Measurements from ENCODE around the gene ZNF862.

ZNF862 gene

GRCh38 chr7:149806726-149807125 is 31.4 kb upstream of the ZNF862 start:
- no peak for TF ChIP-seq CTCF (IDR thresholded peaks at IDR 0.05; ENCODE audit: extremely low read depth, insufficient read depth, missing control alignments)
- no peak for DNase-seq (ENCODE audit: low spot score)
- in situ Hi-C loops (cut with MboI; ENCODE audit: low pct_unique_long_range_greater_than_20kb, low sequenced_read_pairs, unreplicated experiment), result no loop called here

GRCh38 chr7:149808311-149808710 is 29.9 kb upstream of the ZNF862 start:
- TF ChIP-seq CTCF (IDR thresholded peaks at IDR 0.05; ENCODE audit: extremely low read depth, insufficient read depth, missing control alignments), result no peak
- in situ Hi-C loops (cut with MboI; ENCODE audit: low pct_unique_long_range_greater_than_20kb, low sequenced_read_pairs, unreplicated experiment), result no loop called here
- no peak for DNase-seq (ENCODE audit: low spot score)

GRCh38 chr7:149809215-149809614 is 29.0 kb upstream of the ZNF862 start:
- in situ Hi-C loops (cut with MboI; ENCODE audit: low pct_unique_long_range_greater_than_20kb, low sequenced_read_pairs, unreplicated experiment), result no loop called here
- no peak for TF ChIP-seq CTCF (IDR thresholded peaks at IDR 0.05; ENCODE audit: extremely low read depth, insufficient read depth, missing control alignments)
- no peak for DNase-seq (ENCODE audit: low spot score)

- TF ChIP-seq CTCF (IDR thresholded peaks at IDR 0.05; ENCODE audit: extremely low read depth, insufficient read depth, missing control alignments), result peak; percentile 30
- no peak for DNase-seq (ENCODE audit: low spot score)
- in situ Hi-C loops (cut with MboI; ENCODE audit: low pct_unique_long_range_greater_than_20kb, low sequenced_read_pairs, unreplicated experiment), result no loop called here
Measured at GRCh38 chr7:149811221-149811620, 27.0 kb upstream of the ZNF862 start.

- TF ChIP-seq CTCF (IDR thresholded peaks at IDR 0.05; ENCODE audit: extremely low read depth, insufficient read depth, missing control alignments), result no peak
- in situ Hi-C loops (cut with MboI; ENCODE audit: low pct_unique_long_range_greater_than_20kb, low sequenced_read_pairs, unreplicated experiment), result no loop called here
- DNase-seq (ENCODE audit: low spot score), result no peak
Measured at GRCh38 chr7:149811831-149812490, 26.2 kb upstream of the ZNF862 start.

DNA sequence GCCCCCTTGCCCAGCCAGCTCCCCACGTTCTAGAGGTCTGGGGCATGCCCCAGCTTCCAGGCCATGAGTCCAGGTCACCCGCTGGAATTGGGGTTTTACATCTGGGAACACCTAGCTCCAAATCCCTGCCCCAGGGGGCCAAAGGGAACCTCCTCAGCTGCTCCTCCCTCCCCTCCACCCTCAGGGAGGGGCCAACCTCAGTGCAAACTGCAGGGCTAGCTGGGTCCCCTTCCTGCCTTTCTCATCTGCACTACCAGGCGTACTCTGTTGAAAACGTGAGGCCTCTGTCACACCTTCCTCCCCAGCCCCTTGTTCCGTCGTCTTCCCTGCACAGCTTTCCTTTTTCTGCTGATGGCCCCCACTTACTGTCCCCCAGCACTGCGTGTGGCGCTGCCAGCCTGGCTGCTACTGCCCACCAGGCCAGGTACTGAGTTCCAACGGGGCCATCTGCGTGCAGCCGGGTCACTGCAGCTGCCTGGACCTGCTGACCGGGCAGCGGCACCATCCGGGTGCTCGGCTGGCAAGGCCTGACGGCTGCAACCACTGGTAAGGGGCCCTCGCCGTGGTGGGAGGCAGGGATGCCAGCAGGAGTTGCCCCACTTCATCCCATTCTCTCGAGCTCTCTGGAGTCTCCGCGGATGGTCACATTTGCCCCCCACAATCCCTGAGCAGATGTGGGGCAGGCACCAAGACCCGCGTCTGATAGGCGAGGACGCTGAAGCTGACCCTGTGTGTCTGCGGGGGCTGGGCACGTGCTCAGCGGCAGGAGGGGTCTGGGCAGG is 24.7 kb upstream of the ZNF862 start:
- in situ Hi-C loops (cut with MboI; ENCODE audit: low pct_unique_long_range_greater_than_20kb, low sequenced_read_pairs, unreplicated experiment), result no loop called here
- no peak for TF ChIP-seq CTCF (IDR thresholded peaks at IDR 0.05; ENCODE audit: extremely low read depth, insufficient read depth, missing control alignments)
- no peak for DNase-seq (ENCODE audit: low spot score)
